Prostate gland (tissue), 2 donors: ENCODE data around the gene STAT2. TPM values are rescaled to one million over a fixed set of nuclear protein-coding genes. Genes with fewer than 3 reads are reported as not detected.

ENCODE experiments used
- DNase-seq: peaks from one replicate; pipeline ENCODE4 v3.0.0-alpha.2; 2019; ENCODE audit warnings: low spot score
- H3K27ac ChIP-seq, 2 donors: fragments of 200-600 bp; sonication (generic); 2 replicates each; pipeline ENCODE4 v1.5.1; 2017 to 2019
- H3K27me3 ChIP-seq: fragments of 200-600 bp; sonication (generic); replicated peaks from 2 replicates; pipeline ENCODE4 v1.5.1; 2019; ENCODE audit not compliant: insufficient read depth
- H3K36me3 ChIP-seq, 2 donors: fragments of 200-600 bp; sonication (generic); 1 replicate in 1 of 2; 2 replicates in 1 of 2; pipeline versions ENCODE4 v1.5.1 to v1.8.1; 2017 to 2019
- H3K4me1 ChIP-seq: fragments of 200-600 bp; sonication (generic); replicated peaks from 2 replicates; pipeline ENCODE4 v1.5.1; 2019
- H3K4me3 ChIP-seq, 2 donors: fragments of 200-600 bp; sonication (generic); 2 replicates each; pipeline ENCODE4 v1.5.1; 2017 to 2019
- H3K9me3 ChIP-seq: fragments of 200-600 bp; sonication (generic); 2 replicates; pipeline ENCODE4 v1.5.1; 2017
- CTCF ChIP-seq, 4 experiments: fragments of 200-600 bp in 2 of 4; fragments of 450-650 bp in 2 of 4; sonication (generic) in 2 of 4; IDR thresholded peaks; 1 replicate in 3 of 4; 2 replicates in 1 of 4; pipeline ENCODE4 v1.5.1; 2016 to 2019; ENCODE audit warnings: antibody characterized with exemption in 4 of 4, mild to moderate bottlenecking in 2 of 4, moderate library complexity in 2 of 4
- POLR2A ChIP-seq: fragments of 450-650 bp; IDR thresholded peaks from one replicate; pipeline ENCODE4 v1.6.1; 2016; ENCODE audit warnings: antibody characterized with exemption, mild to moderate bottlenecking
- POLR2AphosphoS5 ChIP-seq: sonication (generic); formaldehyde crosslinking; IDR thresholded peaks from one replicate; pipeline ENCODE4 v1.6.1; 2017; ENCODE audit warnings: antibody characterized with exemption
- WGBS: methylation state at CpG from one replicate; pipeline ENCODE4 v1.1.5; 2018; 5-methylcytosine and 5-hydroxymethylcytosine counted together
- intact Hi-C: fragments of 100-400 bp; cut with DNase I; formaldehyde crosslinking; loops from one replicate; pipeline ENCODE4 v1.14.2; 2022
- small RNA-seq, 2 donors: library from RNA; depleted of rRNA; stranded (forward); fragments of <200 nt; gene quantifications; one replicate each; pipeline ENCODE3, GENCODE V24; 2016
- total RNA-seq, 2 donors: library from RNA; depleted of rRNA; stranded (reverse); fragments of >200 nt; gene quantifications; one replicate each; pipeline ENCODE4 v1.1.0, GENCODE V29; 2016

STAT2 gene
- total RNA-seq, 2 donors from 2014 or later: 99.8 to 128 TPM

GRCh38 chr12:56297400-56297799 is 62.5 kb downstream of the STAT2 start:
- H3K27ac ChIP-seq: no peak overlapping the region
- DNase-seq: no peak
- H3K27me3 ChIP-seq: no peaks in the 10 kb centered on the region
- TF ChIP-seq POLR2AphosphoS5 (no peak), CTCF (IDR thresholded peaks at IDR 0.05) (no peak), POLR2A (no peak)
- H3K9me3 ChIP-seq: no peaks in the 10 kb centered on the region
- 95% methylated on average over 8 of the region's 8 CpGs for WGBS
- intact Hi-C loops: no loop called here
- H3K4me3 ChIP-seq: no peak overlapping the region
- peaks cover 15% of the 10 kb centered on the region for H3K4me1 ChIP-seq
- H3K36me3 ChIP-seq: no peaks in the 10 kb centered on the region

GRCh38 chr12:56296295-56296694 is 63.6 kb downstream of the STAT2 start:
- intact Hi-C loops: no loop called here
- H3K4me1 ChIP-seq: peaks cover 18% of the 10 kb centered on the region
- WGBS: 57% methylated on average over 5 of the region's 5 CpGs

GRCh38 chr12:56293795-56294194 is 66.1 kb downstream of the STAT2 start:
- intact Hi-C loops: no loop called here
- H3K27ac ChIP-seq: peak overlapping the region in 1 of 2 donors; percentile 45
- H3K36me3 ChIP-seq: no peaks in the 10 kb centered on the region
- H3K9me3 ChIP-seq: no peaks in the 10 kb centered on the region
- 68% methylated on average over 5 of the region's 5 CpGs for WGBS
- H3K27me3 ChIP-seq: no peaks in the 10 kb centered on the region
- H3K4me3 ChIP-seq: no peak overlapping the region
- TF ChIP-seq CTCF (IDR thresholded peaks at IDR 0.05) (no peak), POLR2AphosphoS5 (peak; percentile 62)
- peaks cover 11% of the 10 kb centered on the region for H3K4me1 ChIP-seq
- peak; percentile 28 for DNase-seq

More at GRCh38 chr12:56296295-56296694, 63.6 kb downstream of the STAT2 start:
- no peak for DNase-seq
- Histone ChIP-seq H3K36me3 (no peaks in the 10 kb centered on the region), H3K27ac (no peak overlapping the region), H3K27me3 (no peaks in the 10 kb centered on the region), H3K4me3 (no peak overlapping the region), H3K9me3 (no peaks in the 10 kb centered on the region)
- no peak for TF ChIP-seq POLR2A
- TF ChIP-seq POLR2AphosphoS5: no peak

Small RNA genes lying within 50 kb of the gene (small RNA-seq; reads per million reads assigned to genes)
- gene RNU7-40P: 0 reads per million in 2 donors

Other genes starting within 250 kb of the STAT2 start
- gene RPL41, start 243.5 kb downstream of the STAT2 start, total RNA-seq: 1,000 to 10,000 TPM; 2,549 to 4,385 TPM
- 1 to 10 TPM; 4.6 to 9.1 TPM for gene ZC3H10, start 241.8 kb downstream of the STAT2 start, total RNA-seq
- gene ESYT1, start 231.8 kb downstream of the STAT2 start, total RNA-seq: 100 to 1,000 TPM in 1 of 2 donors, 10 to 100 TPM in 1; 66.8 to 167 TPM
- gene MYL6B, start 207.5 kb downstream of the STAT2 start, total RNA-seq: 100 to 1,000 TPM in 1 of 2 donors, 10 to 100 TPM in 1; 66.4 to 203 TPM
- gene MYL6, start 201.7 kb downstream of the STAT2 start, total RNA-seq: 1,000 to 10,000 TPM; 1,587 to 1,792 TPM
- 100 to 1,000 TPM in 1 of 2 donors, 10 to 100 TPM in 1; 60.4 to 101 TPM for gene SMARCC2, start 170.6 kb downstream of the STAT2 start, total RNA-seq
- gene RNF41, start 138.2 kb downstream of the STAT2 start, total RNA-seq: 10 to 100 TPM; 74.4 to 90.4 TPM
- gene NABP2, start 135.8 kb downstream of the STAT2 start, total RNA-seq: 10 to 100 TPM; 21.4 to 33.2 TPM
- not detected for gene SLC39A5, start 130.1 kb downstream of the STAT2 start, total RNA-seq
- 10 to 100 TPM; 18.5 to 29.0 TPM for gene ANKRD52, start 101.7 kb downstream of the STAT2 start, total RNA-seq
- gene COQ10A, start 93.2 kb downstream of the STAT2 start, total RNA-seq: 10 to 100 TPM; 15.9 to 17.6 TPM
- 100 to 1,000 TPM; 106 to 110 TPM for gene CS, start 59.8 kb downstream of the STAT2 start, total RNA-seq
- 100 to 1,000 TPM in 1 of 2 donors, 10 to 100 TPM in 1; 97.7 to 101 TPM for gene CNPY2, start 44.1 kb downstream of the STAT2 start, total RNA-seq
- 10 to 100 TPM; 31.8 to 60.8 TPM for gene PAN2, start 26.1 kb downstream of the STAT2 start, total RNA-seq
- not detected for gene IL23A, start 21.2 kb downstream of the STAT2 start, total RNA-seq
- gene APOF, start 2.8 kb upstream of the STAT2 start, total RNA-seq: 1 to 10 TPM in 1 of 2 donors, under 1 TPM in 1; 0.62 to 1.1 TPM
- gene TIMELESS, start 89.3 kb upstream of the STAT2 start, total RNA-seq: 10 to 100 TPM in 1 of 2 donors, 1 to 10 TPM in 1; 8.0 to 12.3 TPM
- not detected for gene MIP, start 94.5 kb upstream of the STAT2 start, total RNA-seq
- gene SPRYD4, start 108.5 kb upstream of the STAT2 start, total RNA-seq: 1 to 10 TPM; 2.6 to 5.1 TPM
- gene GLS2, start 128.1 kb upstream of the STAT2 start, total RNA-seq: 1 to 10 TPM; 4.1 to 6.6 TPM
- 100 to 1,000 TPM in 1 of 2 donors, 10 to 100 TPM in 1; 21.1 to 259 TPM for gene RBMS2, start 161.7 kb upstream of the STAT2 start, total RNA-seq